Subcutaneous abdominal adipose tissue (tissue), 5 donors: ENCODE data around the gene TTC6.

ENCODE experiments used
- H3K27ac ChIP-seq: one replicate; pipeline ENCODE4 v1.7.0; 2013; ENCODE audit warnings: low read depth, mild to moderate bottlenecking, inconsistent platforms, low read length, moderate library complexity
- H3K27me3 ChIP-seq, 5 donors: one replicate each; pipeline ENCODE4 v1.7.0; 2013; ENCODE audit warnings: low read length in 5 of 5, inconsistent platforms in 1 of 5; ENCODE audit not compliant: control insufficient read depth in 5 of 5, insufficient read depth in 4 of 5
- H3K36me3 ChIP-seq, 5 donors: one replicate each; pipeline ENCODE4 v1.7.0; 2013; ENCODE audit warnings: low read length in 5 of 5; ENCODE audit not compliant: control insufficient read depth in 5 of 5, insufficient read depth in 5 of 5
- H3K4me1 ChIP-seq, 5 donors: one replicate each; pipeline ENCODE4 v1.7.0; 2013; ENCODE audit warnings: low read length in 5 of 5, mild to moderate bottlenecking in 3 of 5, moderate library complexity in 1 of 5; ENCODE audit not compliant: control insufficient read depth in 5 of 5, insufficient read depth in 5 of 5
- H3K4me3 ChIP-seq, 5 donors: one replicate each; pipeline ENCODE4 v1.7.0; 2013; ENCODE audit warnings: low read length in 5 of 5, low read depth in 1 of 5
- H3K9ac ChIP-seq, 5 donors: one replicate each; pipeline ENCODE4 v1.7.0; 2013; ENCODE audit warnings: low read length in 5 of 5, mild to moderate bottlenecking in 4 of 5, moderate library complexity in 3 of 5
- H3K9me3 ChIP-seq, 5 donors: one replicate each; pipeline ENCODE4 v1.7.0; 2013; ENCODE audit warnings: low read length in 5 of 5; ENCODE audit not compliant: control insufficient read depth in 5 of 5
- donor health status: healthy.
- donor health status: healthy.
- donor health status: healthy.
- donor health status: healthy.
- donor health status: healthy.

The TTC6 gene

DNA sequence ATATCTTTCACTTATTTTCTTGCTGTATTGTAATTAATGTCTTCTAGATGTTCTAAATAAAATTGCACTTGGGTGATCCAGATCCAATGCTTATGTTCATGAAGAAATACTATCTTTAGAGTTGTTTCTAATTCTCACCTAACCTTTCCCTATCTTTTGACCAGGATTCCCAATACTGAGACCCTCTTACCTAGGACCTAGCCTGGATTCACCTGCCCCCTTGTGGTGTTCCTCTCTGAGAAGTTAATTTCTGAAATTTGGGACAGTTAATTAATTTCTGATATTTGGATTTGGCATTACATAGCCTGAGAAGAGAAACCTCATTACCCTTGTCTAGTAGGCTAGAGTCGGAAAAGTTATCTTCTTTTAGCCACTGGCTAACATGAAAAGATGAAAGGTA, 29.9 kb upstream of the TTC6 start:
- H3K9me3 ChIP-seq = no peaks in the 10 kb centered on the region
- H3K4me3 ChIP-seq = no peak overlapping the region
- H3K9ac ChIP-seq = no peak overlapping the region
- no peaks in the 10 kb centered on the region for H3K4me1 ChIP-seq
- no peaks in the 10 kb centered on the region for H3K36me3 ChIP-seq
- no peak overlapping the region for H3K27ac ChIP-seq
- H3K27me3 ChIP-seq = no peaks in the 10 kb centered on the region

- H3K27ac ChIP-seq = no peak overlapping the region
- no peaks in the 10 kb centered on the region for H3K27me3 ChIP-seq
- no peak overlapping the region for H3K4me3 ChIP-seq
- no peak overlapping the region for H3K9ac ChIP-seq
- no peaks in the 10 kb centered on the region for H3K9me3 ChIP-seq
- no peaks in the 10 kb centered on the region for H3K4me1 ChIP-seq
- H3K36me3 ChIP-seq = no peaks in the 10 kb centered on the region
Measured at GRCh38 chr14:37566811-37567371, 28.5 kb upstream of the TTC6 start.

DNA sequence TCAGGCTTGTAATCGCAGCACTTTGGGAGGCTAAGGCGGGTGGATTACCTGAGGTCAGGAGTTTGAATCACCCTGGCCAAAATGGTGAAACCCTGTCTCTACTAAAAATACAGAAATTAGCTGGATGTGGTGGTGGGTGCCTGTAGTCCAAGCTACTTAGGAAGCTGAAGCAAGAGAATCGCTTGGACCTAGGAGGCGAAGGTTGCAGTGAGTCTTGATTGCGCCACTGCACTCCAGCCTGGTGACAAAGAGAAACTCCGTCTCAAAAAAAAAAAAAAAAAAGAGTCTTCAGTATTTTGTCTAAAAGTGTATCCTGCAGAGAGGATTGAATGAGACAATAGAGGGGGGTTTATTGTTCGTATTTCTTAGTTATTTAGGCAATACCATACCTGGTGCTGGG, 25.7 kb upstream of the TTC6 start:
- H3K9me3 ChIP-seq = no peaks in the 10 kb centered on the region
- H3K4me1 ChIP-seq = no peaks in the 10 kb centered on the region
- no peak overlapping the region for H3K9ac ChIP-seq
- no peaks in the 10 kb centered on the region for H3K27me3 ChIP-seq
- no peak overlapping the region for H3K4me3 ChIP-seq
- no peak overlapping the region for H3K27ac ChIP-seq
- no peaks in the 10 kb centered on the region for H3K36me3 ChIP-seq

DNA sequence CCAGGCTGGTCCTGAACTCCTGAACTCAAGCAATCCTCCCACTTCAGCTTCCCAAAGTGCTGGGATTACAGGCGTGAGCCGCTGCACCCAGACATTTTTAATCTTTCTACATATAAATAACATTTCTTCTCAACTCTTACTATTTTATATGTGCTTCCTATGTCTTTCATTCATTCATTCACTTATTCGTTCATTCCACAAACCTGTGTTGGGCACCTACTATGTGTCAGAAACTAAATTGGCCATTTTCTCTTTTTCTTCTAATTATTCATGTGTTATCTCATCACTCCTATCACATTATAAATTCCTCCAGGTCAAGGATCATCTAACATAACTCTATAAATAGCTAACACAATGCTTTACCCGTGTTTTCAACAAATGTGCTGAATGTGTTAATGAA, 24.0 kb upstream of the TTC6 start:
- H3K4me3 ChIP-seq = no peak overlapping the region
- no peaks in the 10 kb centered on the region for H3K36me3 ChIP-seq
- H3K9ac ChIP-seq = no peak overlapping the region
- H3K27me3 ChIP-seq = no peaks in the 10 kb centered on the region
- H3K27ac ChIP-seq = no peak overlapping the region
- no peaks in the 10 kb centered on the region for H3K4me1 ChIP-seq
- no peaks in the 10 kb centered on the region for H3K9me3 ChIP-seq

GRCh38 chr14:37573356-37573755, 22.1 kb upstream of the TTC6 start:
- no peaks in the 10 kb centered on the region for H3K36me3 ChIP-seq
- no peaks in the 10 kb centered on the region for H3K27me3 ChIP-seq
- no peak overlapping the region for H3K4me3 ChIP-seq
- no peak overlapping the region for H3K27ac ChIP-seq
- H3K4me1 ChIP-seq = no peaks in the 10 kb centered on the region
- no peak overlapping the region for H3K9ac ChIP-seq
- H3K9me3 ChIP-seq = no peaks in the 10 kb centered on the region

DNA sequence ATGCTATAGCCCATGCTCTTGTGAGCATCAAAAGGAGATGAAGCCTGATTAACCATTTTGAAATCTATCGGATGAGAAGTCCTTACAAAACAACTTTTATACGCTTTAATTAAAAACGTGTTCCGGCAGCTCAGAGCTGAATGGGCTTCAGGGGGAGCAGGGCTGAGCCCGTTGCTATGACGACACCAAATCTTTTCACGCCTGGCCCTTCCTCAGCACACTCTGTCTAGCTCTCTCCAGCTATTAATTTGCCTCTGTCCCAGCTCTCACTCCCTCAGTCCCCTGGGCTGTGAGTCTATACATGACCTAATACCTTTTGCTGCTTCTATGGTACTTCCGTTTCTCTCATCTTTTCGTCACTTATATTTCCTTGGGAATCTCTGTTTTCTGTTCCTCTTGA, 16.2 kb upstream of the TTC6 start:
- Histone ChIP-seq H3K4me1 (peaks cover 0 to 9% (median 4%) of the 10 kb centered on the region in 5 donors), H3K9ac (no peak overlapping the region), H3K4me3 (no peak overlapping the region), H3K27me3 (peaks cover 8 to 18% (median 14%) of the 10 kb centered on the region in 5 donors), H3K36me3 (no peaks in the 10 kb centered on the region), H3K9me3 (no peaks in the 10 kb centered on the region), H3K27ac (no peak overlapping the region)

DNA sequence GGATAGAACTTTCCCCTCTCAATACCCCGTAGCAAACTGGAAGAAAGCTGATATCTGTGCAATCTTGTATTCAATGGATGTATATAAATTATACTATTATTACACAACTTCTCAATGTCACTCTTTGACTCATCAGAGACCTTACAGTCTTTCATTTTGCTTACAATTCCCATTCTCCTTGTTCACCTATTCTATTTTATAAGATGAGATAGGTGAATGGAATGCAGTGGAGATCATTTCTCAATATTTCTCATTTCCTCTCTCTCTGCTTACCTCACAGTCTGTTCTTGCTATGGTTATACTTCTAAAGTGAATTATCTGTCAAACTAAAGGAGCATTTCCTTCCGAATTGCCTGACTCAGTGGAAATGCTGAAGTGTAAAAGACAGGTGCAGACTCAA, 15.3 kb upstream of the TTC6 start:
- H3K4me3 ChIP-seq = no peak overlapping the region
- H3K27me3 ChIP-seq = peaks cover 16 to 26% (median 23%) of the 10 kb centered on the region in 5 donors

DNA sequence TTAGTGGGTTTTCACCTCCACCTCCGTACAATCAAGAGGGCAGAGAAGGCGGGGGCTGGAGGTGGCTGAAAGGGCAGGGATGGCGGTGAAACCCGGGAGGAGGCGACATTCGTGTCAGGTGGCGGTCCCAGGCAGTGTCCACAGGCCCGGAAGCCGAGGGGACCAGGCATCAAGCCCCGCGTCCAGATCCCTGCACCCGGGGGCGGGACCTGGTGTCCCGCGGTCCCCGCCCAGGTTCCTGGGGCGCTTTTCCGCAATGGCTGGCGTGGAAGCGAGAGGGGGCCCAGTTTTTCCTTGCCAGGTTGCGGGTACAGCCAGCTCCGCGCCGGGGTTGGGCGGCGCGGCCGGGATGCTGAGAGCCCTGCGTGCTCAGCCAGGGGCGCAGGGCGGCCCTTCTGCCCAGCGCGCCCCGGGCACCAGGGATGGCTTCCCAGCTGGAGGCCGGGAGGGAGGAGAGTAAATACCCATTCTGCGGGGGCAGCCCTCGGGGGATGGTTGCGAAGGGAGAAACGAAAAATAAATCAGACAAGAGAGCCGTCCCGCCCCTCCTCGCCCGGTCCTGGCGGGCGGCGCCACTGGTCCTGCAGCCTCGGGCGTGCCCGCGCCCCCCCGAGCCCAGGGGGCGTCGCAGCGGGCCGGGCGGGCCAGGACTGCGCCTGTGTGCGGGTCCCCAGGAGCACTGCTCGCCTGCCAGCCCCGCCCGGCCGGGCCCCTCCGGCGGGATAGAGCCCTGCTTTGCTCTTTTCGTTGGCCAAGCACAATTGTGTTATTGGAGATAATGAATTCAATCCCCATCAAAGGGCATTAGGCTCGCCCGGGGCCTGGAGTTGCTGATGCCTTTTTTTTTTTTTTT, 11.8 kb upstream of the TTC6 start:
- H3K4me3 ChIP-seq = peak overlapping the region in 1 of 5 donors; percentile 14
- peaks cover 37 to 57% (median 48%) of the 10 kb centered on the region in 5 donors for H3K27me3 ChIP-seq
- no peak overlapping the region for H3K9ac ChIP-seq
- no peaks in the 10 kb centered on the region for H3K9me3 ChIP-seq
- no peak overlapping the region for H3K27ac ChIP-seq
- peaks cover 0 to 22% (median 10%) of the 10 kb centered on the region in 5 donors for H3K4me1 ChIP-seq
- no peaks in the 10 kb centered on the region for H3K36me3 ChIP-seq

More for the DNA sequence above, 15.3 kb upstream of the TTC6 start:
- Histone ChIP-seq H3K4me1 (peaks cover 0 to 16% (median 8%) of the 10 kb centered on the region in 5 donors), H3K27ac (no peak overlapping the region), H3K9me3 (no peaks in the 10 kb centered on the region), H3K9ac (no peak overlapping the region), H3K36me3 (no peaks in the 10 kb centered on the region)

- Histone ChIP-seq H3K9ac (no peak overlapping the region), H3K27ac (no peak overlapping the region), H3K27me3 (peaks cover 46 to 66% (median 55%) of the 10 kb centered on the region in 5 donors), H3K9me3 (no peaks in the 10 kb centered on the region), H3K36me3 (no peaks in the 10 kb centered on the region), H3K4me1 (peaks cover 0 to 22% (median 10%) of the 10 kb centered on the region in 5 donors), H3K4me3 (no peak overlapping the region)
Measured at GRCh38 chr14:37584211-37585100, 11.0 kb upstream of the TTC6 start.

DNA sequence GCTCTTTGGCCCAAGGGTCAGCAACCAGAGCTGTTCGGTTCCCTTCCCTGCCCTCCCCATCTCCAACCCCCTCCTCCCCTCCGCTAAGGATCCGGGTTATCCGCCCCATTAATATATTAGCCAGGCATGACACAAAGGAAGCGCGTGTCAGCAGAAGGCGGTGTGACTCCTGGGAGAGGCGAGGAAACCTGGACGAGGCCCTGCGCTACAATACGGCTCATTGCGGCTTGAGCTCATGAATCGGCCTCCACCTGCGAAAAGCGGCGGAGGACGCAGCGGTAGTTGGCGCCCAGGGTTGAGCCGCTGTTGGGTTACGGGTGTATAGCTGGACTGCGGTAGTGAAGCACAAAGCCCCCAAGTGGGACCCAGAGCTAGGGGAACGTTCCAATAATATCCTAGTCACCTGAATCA, 10.3 kb upstream of the TTC6 start:
- no peak overlapping the region for H3K27ac ChIP-seq
- no peak overlapping the region for H3K9ac ChIP-seq
- H3K27me3 ChIP-seq = peaks cover 47 to 72% (median 55%) of the 10 kb centered on the region in 5 donors
- no peak overlapping the region for H3K4me3 ChIP-seq
- H3K9me3 ChIP-seq = no peaks in the 10 kb centered on the region
- no peaks in the 10 kb centered on the region for H3K36me3 ChIP-seq
- H3K4me1 ChIP-seq = peaks cover 0 to 22% (median 10%) of the 10 kb centered on the region in 5 donors
